ENCODE measurements around the gene WDR33. TPM values are rescaled to one million over a fixed set of nuclear protein-coding genes. Genes with fewer than 3 reads are reported as not detected.

WDR33 gene
- total and polyA plus RNA-seq, 2 of the 13 experiments (the other 11 are each of a cell fraction or from before 2014, with no cell fraction given), result 54.9 to 78.2 TPM

DNA sequence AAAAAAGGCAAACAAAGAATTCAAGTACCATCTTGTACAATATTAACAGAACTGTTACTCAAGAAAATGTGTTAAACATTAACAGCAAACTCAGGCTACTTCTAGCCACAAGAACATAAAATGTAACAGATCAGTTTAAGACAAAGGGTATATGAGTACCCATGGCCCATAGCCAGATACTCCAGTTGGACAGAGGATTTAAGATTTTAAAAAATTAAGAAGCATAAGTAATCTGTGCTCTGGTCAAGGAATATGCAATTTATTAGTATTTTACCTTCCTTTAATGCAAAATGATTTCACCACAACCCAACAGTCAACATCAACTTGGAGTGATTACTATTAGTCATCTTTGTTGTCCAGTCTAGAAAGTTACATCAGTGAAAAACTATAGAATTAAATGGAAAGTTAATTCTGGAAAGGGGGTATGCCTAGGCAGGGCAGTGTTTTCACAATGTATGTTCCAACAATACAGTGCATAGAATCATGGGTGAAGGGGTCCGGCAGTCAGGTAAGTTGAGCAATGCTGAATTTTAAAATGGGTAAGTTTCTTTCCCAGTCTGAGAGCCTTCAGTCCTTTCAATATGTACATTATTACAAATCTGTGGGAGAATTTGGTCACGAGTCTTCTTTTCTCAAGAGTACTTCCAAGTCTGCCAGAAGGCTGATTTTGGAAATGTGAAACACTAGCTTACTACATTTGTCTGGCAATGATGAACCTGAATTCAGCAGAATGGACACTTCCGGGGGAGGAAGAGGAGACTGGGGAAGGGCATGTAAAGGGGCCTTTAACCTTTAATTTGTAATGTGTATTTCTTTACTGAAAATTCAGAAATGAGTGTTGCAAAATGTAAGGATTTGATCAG is 75.2 kb downstream of the WDR33 start (continued):
- TF ChIP-seq, protein P1, sequence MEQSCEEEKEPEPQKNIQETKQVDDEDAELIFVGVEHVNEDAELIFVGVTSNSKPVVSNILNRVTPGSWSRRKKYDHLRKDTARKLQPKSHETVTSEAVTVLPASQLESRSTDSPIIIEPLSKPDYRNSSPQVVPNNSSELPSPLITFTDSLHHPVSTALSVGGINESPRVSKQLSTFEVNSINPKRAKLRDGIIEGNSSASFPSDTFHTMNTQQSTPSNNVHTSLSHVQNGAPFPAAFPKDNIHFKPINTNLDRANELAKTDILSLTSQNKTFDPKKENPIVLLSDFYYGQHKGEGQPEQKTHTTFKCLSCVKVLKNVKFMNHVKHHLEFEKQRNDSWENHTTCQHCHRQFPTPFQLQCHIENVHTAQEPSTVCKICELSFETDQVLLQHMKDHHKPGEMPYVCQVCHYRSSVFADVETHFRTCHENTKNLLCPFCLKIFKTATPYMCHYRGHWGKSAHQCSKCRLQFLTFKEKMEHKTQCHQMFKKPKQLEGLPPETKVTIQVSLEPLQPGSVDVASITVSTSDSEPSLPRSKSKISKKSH (CRISPR knock-in tag; IDR thresholded peaks at IDR 0.05; ENCODE audit: borderline replicate concordance), result no peak
- no peak for TF ChIP-seq ZKSCAN1 (IDR thresholded peaks at IDR 0.05; ENCODE audit: low read length)
- TF ChIP-seq ZNF782 (CRISPR knock-in tag; IDR thresholded peaks at IDR 0.05; ENCODE audit: borderline replicate concordance), result no peak
- TF ChIP-seq ZNF777 (CRISPR knock-in tag; IDR thresholded peaks at IDR 0.05), result no peak
- TF ChIP-seq, protein P2, sequence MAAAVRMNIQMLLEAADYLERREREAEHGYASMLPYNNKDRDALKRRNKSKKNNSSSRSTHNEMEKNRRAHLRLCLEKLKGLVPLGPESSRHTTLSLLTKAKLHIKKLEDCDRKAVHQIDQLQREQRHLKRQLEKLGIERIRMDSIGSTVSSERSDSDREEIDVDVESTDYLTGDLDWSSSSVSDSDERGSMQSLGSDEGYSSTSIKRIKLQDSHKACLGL (CRISPR knock-in tag; IDR thresholded peaks at IDR 0.05), result no peak
- TF ChIP-seq ZNF431 (CRISPR knock-in tag; IDR thresholded peaks at IDR 0.05; ENCODE audit: borderline replicate concordance, low read depth), result no peak
- TF ChIP-seq REXO4 (CRISPR knock-in tag; IDR thresholded peaks at IDR 0.05; ENCODE audit: borderline replicate concordance), result no peak
- TF ChIP-seq ZNF577 (CRISPR knock-in tag; IDR thresholded peaks at IDR 0.05; ENCODE audit: borderline replicate concordance, low read depth), result no peak
- no peak for TF ChIP-seq ZNF333 (CRISPR knock-in tag; IDR thresholded peaks at IDR 0.05; ENCODE audit: borderline replicate concordance)
- TF ChIP-seq MAFF (IDR thresholded peaks at IDR 0.05; ENCODE audit: low read depth, low read length), result no peak
- TF ChIP-seq ZBTB21 (CRISPR knock-in tag; IDR thresholded peaks at IDR 0.05), result no peak
- TF ChIP-seq ZNF441 (CRISPR knock-in tag; IDR thresholded peaks at IDR 0.05; ENCODE audit: borderline replicate concordance), result no peak
- TF ChIP-seq CHD2 (IDR thresholded peaks at IDR 0.05; ENCODE audit: low read depth, low read length), result no peak
- TF ChIP-seq TOPORS (CRISPR knock-in tag; IDR thresholded peaks at IDR 0.05), result no peak
- TF ChIP-seq ZNF383 (CRISPR knock-in tag; IDR thresholded peaks at IDR 0.05; ENCODE audit: borderline replicate concordance), result no peak
- TF ChIP-seq ESRRA (CRISPR knock-in tag; IDR thresholded peaks at IDR 0.05; ENCODE audit: low read depth), result no peak
- no peak for TF ChIP-seq HES4 (CRISPR knock-in tag; IDR thresholded peaks at IDR 0.05; ENCODE audit: borderline replicate concordance)
- TF ChIP-seq, protein P3, sequence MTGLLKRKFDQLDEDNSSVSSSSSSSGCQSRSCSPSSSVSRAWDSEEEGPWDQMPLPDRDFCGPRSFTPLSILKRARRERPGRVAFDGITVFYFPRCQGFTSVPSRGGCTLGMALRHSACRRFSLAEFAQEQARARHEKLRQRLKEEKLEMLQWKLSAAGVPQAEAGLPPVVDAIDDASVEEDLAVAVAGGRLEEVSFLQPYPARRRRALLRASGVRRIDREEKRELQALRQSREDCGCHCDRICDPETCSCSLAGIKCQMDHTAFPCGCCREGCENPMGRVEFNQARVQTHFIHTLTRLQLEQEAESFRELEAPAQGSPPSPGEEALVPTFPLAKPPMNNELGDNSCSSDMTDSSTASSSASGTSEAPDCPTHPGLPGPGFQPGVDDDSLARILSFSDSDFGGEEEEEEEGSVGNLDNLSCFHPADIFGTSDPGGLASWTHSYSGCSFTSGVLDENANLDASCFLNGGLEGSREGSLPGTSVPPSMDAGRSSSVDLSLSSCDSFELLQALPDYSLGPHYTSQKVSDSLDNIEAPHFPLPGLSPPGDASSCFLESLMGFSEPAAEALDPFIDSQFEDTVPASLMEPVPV (CRISPR knock-in tag; IDR thresholded peaks at IDR 0.05), result no peak
- no peak for TF ChIP-seq CC2D1A (CRISPR knock-in tag; IDR thresholded peaks at IDR 0.05)
- TF ChIP-seq GATA4 (IDR thresholded peaks at IDR 0.05; ENCODE audit: borderline replicate concordance, low read depth), result no peak
- 0 out of 2 replicates have a peak, but pooled peaks have one; percentile 23 for TF ChIP-seq MIER3 (CRISPR knock-in tag; IDR thresholded peaks at IDR 0.05; ENCODE audit: borderline replicate concordance)
- no peak for TF ChIP-seq ZNF607 (CRISPR knock-in tag; IDR thresholded peaks at IDR 0.05; ENCODE audit: borderline replicate concordance)
- no peak for TF ChIP-seq TAF15 (IDR thresholded peaks at IDR 0.05; ENCODE audit: low read depth, low read length, poor library complexity, severe bottlenecking)
- TF ChIP-seq, protein P4, sequence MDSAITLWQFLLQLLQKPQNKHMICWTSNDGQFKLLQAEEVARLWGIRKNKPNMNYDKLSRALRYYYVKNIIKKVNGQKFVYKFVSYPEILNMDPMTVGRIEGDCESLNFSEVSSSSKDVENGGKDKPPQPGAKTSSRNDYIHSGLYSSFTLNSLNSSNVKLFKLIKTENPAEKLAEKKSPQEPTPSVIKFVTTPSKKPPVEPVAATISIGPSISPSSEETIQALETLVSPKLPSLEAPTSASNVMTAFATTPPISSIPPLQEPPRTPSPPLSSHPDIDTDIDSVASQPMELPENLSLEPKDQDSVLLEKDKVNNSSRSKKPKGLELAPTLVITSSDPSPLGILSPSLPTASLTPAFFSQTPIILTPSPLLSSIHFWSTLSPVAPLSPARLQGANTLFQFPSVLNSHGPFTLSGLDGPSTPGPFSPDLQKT (CRISPR knock-in tag; IDR thresholded peaks at IDR 0.05; ENCODE audit: borderline replicate concordance), result no peak
- no peak for TF ChIP-seq ZNF282 (IDR thresholded peaks at IDR 0.05; ENCODE audit: partially characterized antibody)
- no peak for TF ChIP-seq PHF20 (CRISPR knock-in tag; IDR thresholded peaks at IDR 0.05)
